ENCODE data around the gene ADARB1.
"Not testable (repeated sequence)": the region's sequence is repeated elsewhere in the genome, so short reads cannot be mapped to it uniquely, and the experiment has no call there.

The ADARB1 gene

GRCh38 chr21:45074048-45074817, at the start of gene ADARB1:
ADARB1 (plus strand) TSS chr21:45074580; CDS start chr21:45171657, 97,077 bp downstream.
- DNase-seq (ENCODE audit: low spot score), result peak; percentile 56

GRCh38 chr21:45026066-45026745, 48.2 kb upstream of the ADARB1 start:
- DNase-seq (ENCODE audit: low spot score), result no peak

GRCh38 chr21:45026826-45027225, 47.6 kb upstream of the ADARB1 start:
- no peak for DNase-seq (ENCODE audit: low spot score)

GRCh38 chr21:45027241-45028196, 46.9 kb upstream of the ADARB1 start:
- DNase-seq (ENCODE audit: low spot score), result no peak

GRCh38 chr21:45028645-45029044, 45.7 kb upstream of the ADARB1 start:
- not testable (repeated sequence) for DNase-seq (ENCODE audit: low spot score)

- DNase-seq (ENCODE audit: low spot score), result no peak
Measured at GRCh38 chr21:45029298-45029947, 45.0 kb upstream of the ADARB1 start.

GRCh38 chr21:45029948-45030681, 44.3 kb upstream of the ADARB1 start:
- DNase-seq (ENCODE audit: low spot score), result no peak

- DNase-seq (ENCODE audit: low spot score), result no peak
Measured at GRCh38 chr21:45030682-45031570, 43.5 kb upstream of the ADARB1 start.

- DNase-seq (ENCODE audit: low spot score), result no peak
Measured at GRCh38 chr21:45031571-45032191, 42.7 kb upstream of the ADARB1 start.

GRCh38 chr21:45032332-45032731, 42.0 kb upstream of the ADARB1 start:
- no peak for DNase-seq (ENCODE audit: low spot score)

- no peak for DNase-seq (ENCODE audit: low spot score)
Measured at GRCh38 chr21:45032977-45033710, 41.2 kb upstream of the ADARB1 start.

- no peak for DNase-seq (ENCODE audit: low spot score)
Measured at GRCh38 chr21:45033791-45034555, 40.4 kb upstream of the ADARB1 start.

GRCh38 chr21:45034556-45035476, 39.6 kb upstream of the ADARB1 start:
- DNase-seq (ENCODE audit: low spot score), result no peak

- DNase-seq (ENCODE audit: low spot score), result no peak
Measured at GRCh38 chr21:45035477-45035848, 38.9 kb upstream of the ADARB1 start.

- DNase-seq (ENCODE audit: low spot score), result no peak
Measured at GRCh38 chr21:45036630-45037029, 37.8 kb upstream of the ADARB1 start.

GRCh38 chr21:45037986-45038385, 36.4 kb upstream of the ADARB1 start:
- DNase-seq (ENCODE audit: low spot score), result no peak
